ENCODE measurements around the gene GPD1. TPM values are rescaled to one million over a fixed set of nuclear protein-coding genes. Genes with fewer than 3 reads are reported as not detected.
A peak's percentile ranks its signal among the peaks of the same experiment; 100 is the strongest.

GPD1 gene
- total and polyA plus RNA-seq, 3 experiments from 2014 or later, result 0.55 to 0.70 TPM; not detected in 1

DNA sequence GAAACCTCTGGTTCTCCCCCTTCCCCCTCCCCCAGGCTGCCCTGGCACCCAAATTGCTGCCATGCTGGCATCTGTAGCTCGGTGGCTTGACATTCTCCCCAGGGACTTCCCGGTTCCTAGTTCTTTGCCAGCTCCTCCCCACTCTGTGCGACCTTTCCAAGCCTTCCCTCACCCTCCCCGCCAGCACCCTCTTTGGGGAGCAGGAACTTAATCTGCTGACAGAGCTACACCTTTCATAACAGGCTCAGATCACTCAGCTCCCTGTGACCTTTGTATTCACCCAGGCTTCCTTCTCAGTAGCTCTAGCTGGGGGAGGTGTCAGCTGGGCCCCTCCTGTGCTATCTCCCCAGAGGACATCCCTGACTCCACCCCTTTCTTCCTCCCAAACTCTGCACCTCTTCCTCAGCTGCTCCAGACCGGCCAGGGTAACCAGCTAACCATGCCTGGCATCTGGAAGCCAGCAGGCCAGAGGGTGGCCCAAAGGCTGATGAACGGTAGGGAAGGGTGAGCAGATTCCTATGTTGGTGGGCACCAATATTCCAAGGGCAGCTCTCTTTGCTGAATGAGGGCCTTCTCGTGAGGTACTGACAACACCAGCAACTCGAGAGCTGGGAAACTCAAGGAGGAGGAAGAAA is 6.4 kb downstream of the GPD1 start:
- no peak for DNase-seq
- Histone ChIP-seq H3K36me3 (ENCODE audit: insufficient read depth, low read length) (no peaks in the 10 kb centered on the region), H3K4me1 (ENCODE audit: insufficient read depth, low read length) (peaks cover 15% of the 10 kb centered on the region), H3K27ac (ENCODE audit: low read depth, low read length) (peak overlapping the region; percentile 59), H3K9me3 (ENCODE audit: low read length) (no peaks in the 10 kb centered on the region), H3K27me3 (ENCODE audit: insufficient read depth, low read length, poor library complexity, severe bottlenecking) (no peaks in the 10 kb centered on the region), H3K4me3 (ENCODE audit: low read length) (no peak overlapping the region)
- peak overlapping the region in 4 of 8 donors; percentile 56 to 75 (median 58) for H3K27ac Mint-ChIP-seq
- H3K9me3 Mint-ChIP-seq, result no peaks in the 10 kb centered on the region
- no peaks in the 10 kb centered on the region for H3K27me3 Mint-ChIP-seq
- peak overlapping the region in 2 of 7 donors; percentile 27 to 48 for H3K4me3 Mint-ChIP-seq
- ChIA-PET POLR2A (interaction anchor here (1.5 to 3.1 kb wide), 2 partner anchors 12 to 57 kb away, joined by 6 to 50 read pairs; partner anchors contain the start of gene CERS5), CTCF (interaction anchor here (1.1 to 7.0 kb wide), 18 partner anchors 9 to 84 kb away, joined by 3 to 118 read pairs (median 16); partner anchors contain the start of genes CERS5, GPD1 and SMARCD1)
- H3K4me1 Mint-ChIP-seq, result peaks cover 17 to 32% (median 26%) of the 10 kb centered on the region in 3 donors
- H3K36me3 Mint-ChIP-seq, result peaks cover 0 to 17% (median 2%) of the 10 kb centered on the region in 3 donors

- H3K4me1 Mint-ChIP-seq, result peaks cover 22 to 38% (median 31%) of the 10 kb centered on the region in 3 donors
- ChIA-PET POLR2A (interaction anchor here (0.7 to 3.1 kb wide), 6 partner anchors 8 to 654 kb away, joined by 3 to 50 read pairs (median 8); partner anchors contain the start of genes ATF1, CERS5 and SMARCD1), CTCF (interaction anchor here (1.1 to 7.0 kb wide), 22 partner anchors 8 to 166 kb away, joined by 3 to 118 read pairs (median 11); partner anchors contain the start of genes CERS5, GPD1 and SMARCD1)
- peak overlapping the region; percentile 78 to 99 (median 96) for H3K27ac Mint-ChIP-seq
- peak overlapping the region; percentile 94 to 99 (median 97) for H3K4me3 Mint-ChIP-seq
- H3K9me3 Mint-ChIP-seq, result no peaks in the 10 kb centered on the region
- DNase-seq, result no peak
- no peaks in the 10 kb centered on the region for H3K27me3 Mint-ChIP-seq
- no peaks in the 10 kb centered on the region for H3K27me3 ChIP-seq (ENCODE audit: insufficient read depth, low read length, poor library complexity, severe bottlenecking)
- no peaks in the 10 kb centered on the region for H3K9me3 ChIP-seq (ENCODE audit: low read length)
- no peak overlapping the region for H3K27ac ChIP-seq (ENCODE audit: low read depth, low read length)
- peak overlapping the region; percentile 66 for H3K4me3 ChIP-seq (ENCODE audit: low read length)
- H3K36me3 Mint-ChIP-seq, result peaks cover 0 to 23% (median 3%) of the 10 kb centered on the region in 3 donors
- no peaks in the 10 kb centered on the region for H3K36me3 ChIP-seq (ENCODE audit: insufficient read depth, low read length)
- peaks cover 19% of the 10 kb centered on the region for H3K4me1 ChIP-seq (ENCODE audit: insufficient read depth, low read length)
These were observed 7.0 kb downstream of the GPD1 start for GRCh38 chr12:50110762-50111351.

- Histone ChIP-seq H3K27me3 (ENCODE audit: insufficient read depth, low read length, poor library complexity, severe bottlenecking) (no peaks in the 10 kb centered on the region), H3K27ac (ENCODE audit: low read depth, low read length) (no peak overlapping the region), H3K9me3 (ENCODE audit: low read length) (no peaks in the 10 kb centered on the region), H3K4me3 (ENCODE audit: low read length) (peak overlapping the region; percentile 66), H3K4me1 (ENCODE audit: insufficient read depth, low read length) (peaks cover 24% of the 10 kb centered on the region), H3K36me3 (ENCODE audit: insufficient read depth, low read length) (peaks cover 3% of the 10 kb centered on the region)
- Mint-ChIP-seq H3K27ac (peak overlapping the region; percentile 78 to 99 (median 96)), H3K27me3 (no peaks in the 10 kb centered on the region), H3K9me3 (no peaks in the 10 kb centered on the region), H3K36me3 (peaks cover 0 to 28% (median 4%) of the 10 kb centered on the region in 3 donors), H3K4me3 (peak overlapping the region; percentile 94 to 99 (median 97)), H3K4me1 (peaks cover 25 to 43% (median 36%) of the 10 kb centered on the region in 3 donors)
- ChIA-PET CTCF (interaction anchor here (0.7 to 7.0 kb wide), 29 partner anchors 8 to 173 kb away, joined by 3 to 118 read pairs (median 7); partner anchors contain the start of genes CERS5, GPD1, LIMA1 and SMARCD1), POLR2A (interaction anchor here (0.6 to 3.1 kb wide), 15 partner anchors 9 to 971 kb away, joined by 3 to 50 read pairs (median 4); partner anchors contain the start of genes ATF1, CERS5, SMARCD1 and SPATS2)
- DNase-seq, result no peak
These were observed 7.5 kb downstream of the GPD1 start for GRCh38 chr12:50111395-50111692.

DNA sequence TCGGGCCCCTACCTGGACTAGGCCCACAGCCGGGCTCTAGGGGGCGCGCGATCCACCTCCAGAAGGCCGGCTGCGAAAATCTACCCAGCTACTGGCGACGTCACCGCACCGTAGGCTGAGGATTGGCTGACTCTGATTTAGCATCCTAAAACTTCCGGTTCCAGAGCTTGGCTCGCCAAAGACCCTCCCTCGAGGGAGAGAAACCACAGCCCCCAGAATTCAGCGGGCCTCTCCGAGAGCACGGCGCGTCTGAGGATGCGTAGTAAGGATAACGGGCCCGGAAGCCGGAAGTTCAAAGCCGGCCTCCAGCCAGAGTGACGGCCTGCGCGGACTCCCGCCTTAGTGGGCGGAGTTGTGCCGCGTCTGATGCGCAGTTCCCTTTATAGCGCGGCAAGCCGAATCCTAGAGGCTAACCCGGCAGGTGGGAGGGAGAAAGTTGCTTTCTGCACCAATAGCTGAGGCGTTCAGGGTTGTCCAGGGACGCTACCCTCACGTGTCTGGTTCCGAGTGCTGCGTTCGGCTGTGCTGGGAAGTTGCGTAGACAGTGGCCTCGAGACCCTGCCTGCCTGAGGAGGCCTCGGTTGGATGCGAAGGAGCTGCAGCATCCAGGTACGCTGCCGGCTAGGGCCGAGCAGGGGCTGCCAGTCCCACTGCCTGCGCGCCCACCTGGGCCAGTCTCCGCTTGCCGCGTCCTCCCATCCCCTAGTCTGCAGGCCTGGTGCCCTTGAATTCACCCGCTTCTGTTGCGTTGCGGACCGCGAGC is 8.1 kb downstream of the GPD1 start, which contains the start of gene COX14:
TSS of gene COX14 (plus strand) at position 544 of the 763 bp plus-strand sequence. CDS start 7,808 bp downstream, outside the sequence.
- ChIA-PET POLR2A (interaction anchor here (0.6 to 3.1 kb wide), 22 partner anchors 9 to 1360 kb away, joined by 3 to 50 read pairs (median 4); partner anchors contain the start of genes ATF1, CERS5, SMARCD1 and SPATS2), CTCF (interaction anchor here (0.6 to 7.0 kb wide), 31 partner anchors 7 to 172 kb away, joined by 3 to 118 read pairs (median 6); partner anchors contain the start of genes CERS5, GPD1, LIMA1 and SMARCD1)
- H3K36me3 Mint-ChIP-seq, result peaks cover 0 to 33% (median 4%) of the 10 kb centered on the region in 3 donors
- peak within 1 kb of the TSS; percentile 94 to 99 (median 97) for H3K4me3 Mint-ChIP-seq
- Histone ChIP-seq H3K4me1 (ENCODE audit: insufficient read depth, low read length) (peaks cover 29% of the 10 kb centered on the region), H3K27me3 (ENCODE audit: insufficient read depth, low read length, poor library complexity, severe bottlenecking) (no peaks in the 10 kb centered on the region), H3K36me3 (ENCODE audit: insufficient read depth, low read length) (peaks cover 8% of the 10 kb centered on the region), H3K9me3 (ENCODE audit: low read length) (no peaks in the 10 kb centered on the region), H3K27ac (ENCODE audit: low read depth, low read length) (peak within 1 kb of the TSS; percentile 98), H3K4me3 (ENCODE audit: low read length) (peak within 1 kb of the TSS; percentile 91)
- peak; percentile 98 to 100 (median 99) for DNase-seq
- no peaks in the 10 kb centered on the region for H3K27me3 Mint-ChIP-seq
- H3K9me3 Mint-ChIP-seq, result no peaks in the 10 kb centered on the region
- H3K27ac Mint-ChIP-seq, result peak within 1 kb of the TSS; percentile 96 to 100 (median 98)
- peaks cover 30 to 48% (median 41%) of the 10 kb centered on the region in 3 donors for H3K4me1 Mint-ChIP-seq

- H3K27me3 ChIP-seq (ENCODE audit: insufficient read depth, low read length, poor library complexity, severe bottlenecking), result no peaks in the 10 kb centered on the region
- peak overlapping the region; percentile 98 for H3K27ac ChIP-seq (ENCODE audit: low read depth, low read length)
- H3K9me3 ChIP-seq (ENCODE audit: low read length), result no peaks in the 10 kb centered on the region
- peaks cover 36% of the 10 kb centered on the region for H3K4me1 ChIP-seq (ENCODE audit: insufficient read depth, low read length)
- ChIA-PET CTCF (interaction anchor here (0.9 to 7.0 kb wide), 21 partner anchors 8 to 170 kb away, joined by 3 to 118 read pairs (median 10); partner anchors contain the start of genes CERS5, GPD1 and SMARCD1), POLR2A (interaction anchor here (0.6 to 3.1 kb wide), 17 partner anchors 10 to 970 kb away, joined by 3 to 50 read pairs (median 4); partner anchors contain the start of genes ATF1, CERS5, SMARCD1 and TMBIM6)
- Mint-ChIP-seq H3K4me1 (peaks cover 36 to 55% (median 47%) of the 10 kb centered on the region in 3 donors), H3K27me3 (no peaks in the 10 kb centered on the region), H3K4me3 (peak overlapping the region; percentile 94 to 99 (median 97)), H3K27ac (peak overlapping the region; percentile 96 to 100 (median 97)), H3K36me3 (peaks cover 0 to 38% (median 4%) of the 10 kb centered on the region in 3 donors), H3K9me3 (no peaks in the 10 kb centered on the region)
- peaks cover 8% of the 10 kb centered on the region for H3K36me3 ChIP-seq (ENCODE audit: insufficient read depth, low read length)
- DNase-seq, result peak in 1 of 5 donors; percentile 8
- peak overlapping the region; percentile 91 for H3K4me3 ChIP-seq (ENCODE audit: low read length)
These were observed 8.8 kb downstream of the GPD1 start for GRCh38 chr12:50112456-50113218.

GRCh38 chr12:50117057-50117622 is 13.3 kb downstream of the GPD1 start:
- Histone ChIP-seq H3K27me3 (ENCODE audit: insufficient read depth, low read length, poor library complexity, severe bottlenecking) (no peaks in the 10 kb centered on the region), H3K9me3 (ENCODE audit: low read length) (no peaks in the 10 kb centered on the region), H3K36me3 (ENCODE audit: insufficient read depth, low read length) (peaks cover 33% of the 10 kb centered on the region), H3K4me3 (ENCODE audit: low read length) (no peak overlapping the region), H3K27ac (ENCODE audit: low read depth, low read length) (no peak overlapping the region), H3K4me1 (ENCODE audit: insufficient read depth, low read length) (peaks cover 31% of the 10 kb centered on the region)
- Mint-ChIP-seq H3K27ac (peak overlapping the region in 4 of 8 donors; percentile 22 to 82 (median 40)), H3K27me3 (no peaks in the 10 kb centered on the region), H3K4me1 (peaks cover 43 to 80% (median 45%) of the 10 kb centered on the region in 3 donors), H3K4me3 (peak overlapping the region; percentile 12 to 65 (median 41)), H3K9me3 (no peaks in the 10 kb centered on the region), H3K36me3 (peaks cover 0 to 71% (median 10%) of the 10 kb centered on the region in 3 donors)
- ChIA-PET POLR2A (interaction anchor here (0.6 kb wide), 1 partner anchor 50 kb away, joined by 3 read pairs; the partner anchor contains the start of gene CERS5), CTCF (interaction anchor here (0.9 to 1.5 kb wide), 3 partner anchors 9 to 102 kb away, joined by 3 to 4 read pairs (median 3); partner anchors contain the start of gene CERS5)
- DNase-seq, result no peak

Data from CD8-positive, alpha-beta memory T cell (primary cell).